GM12878 (cell line): ENCODE data around the gene POU2F1. TPM values are rescaled to one million over a fixed set of nuclear protein-coding genes. Genes with fewer than 3 reads are reported as not detected.

Experiments
- ATAC-seq: fragments of 200-7000 bp; cut with Tn5 transposase; 3 replicates; pipeline ENCODE4 v1.9.1; 2020; ENCODE audit warnings: mild to moderate bottlenecking, moderate library complexity
- BruUV-seq: library from RNA; stranded (reverse); fragments of 400-500 nt; replicated peaks from 2 replicates; lab custom pipeline; 2021; lab: Mats Ljungman, UMichigan
- CTCF ChIA-PET: fragments of 300-600 bp; sonication (Branson Sonifier 250); formaldehyde crosslinking; extraction: SDS; loops from one replicate; lab custom pipeline; 2021; ENCODE audit warnings: inconsistent platforms; lab: Yijun Ruan, JAX
- POLR2A ChIA-PET: fragments of 350-600 bp; formaldehyde crosslinking; extraction: SDS; loops from one replicate; lab custom pipeline; 2021; ENCODE audit warnings: inconsistent platforms; lab: Charles Lee
- RAD21 ChIA-PET: fragments of 300-600 bp; sonication (Branson Sonifier 250); formaldehyde crosslinking; loops from one replicate; lab custom pipeline; 2023; ENCODE audit warnings: antibody characterized with exemption; ENCODE audit not compliant: unreplicated experiment; lab: Charles Lee
- SMC1A ChIA-PET: fragments of 300-600 bp; sonication (Branson Sonifier 250); formaldehyde crosslinking; loops from one replicate; lab custom pipeline; 2023; ENCODE audit not compliant: unreplicated experiment, uncharacterized antibody; lab: Charles Lee
- DNase-seq: peaks from one replicate; pipeline ENCODE4 v3.0.0-alpha.2; 2011; ENCODE audit warnings: low read depth, low spot score
- FAIRE-seq: peaks from 3 replicates; lab custom pipeline; 2011; peaks lifted over from hg19 to GRCh38; lab: Jason Lieb, UNC
- H2AFZ ChIP-seq: 2 replicates; pipeline ENCODE4 v1.6.0; 2011; ENCODE audit warnings: low read depth, low read length, control low read depth; ENCODE audit not compliant: control insufficient read depth
- H3K27ac ChIP-seq: 2 replicates; pipeline ENCODE4 v1.5.1; 2011; ENCODE audit warnings: control low read depth; ENCODE audit not compliant: control insufficient read depth, insufficient read depth
- H3K27me3 ChIP-seq, 2 experiments: replicated peaks in 1 of 2; 2 replicates each; pipeline versions ENCODE4 v1.6.0 to v1.6.1; 2011; ENCODE audit warnings: low read length in 1 of 2; ENCODE audit not compliant: control insufficient read depth in 2 of 2, insufficient read depth in 2 of 2
- H3K36me3 ChIP-seq, 2 experiments: 2 replicates each; pipeline ENCODE4 v1.5.1; 2011; ENCODE audit warnings: low read length in 1 of 2; ENCODE audit not compliant: control insufficient read depth in 2 of 2, insufficient read depth in 2 of 2
- H3K4me1 ChIP-seq: 2 replicates; pipeline ENCODE4 v1.6.1; 2011; ENCODE audit warnings: mild to moderate bottlenecking, low read length, moderate library complexity, mixed read lengths; ENCODE audit not compliant: control insufficient read depth, insufficient read depth
- H3K4me2 ChIP-seq: 2 replicates; pipeline ENCODE4 v1.6.0; 2011; ENCODE audit warnings: control low read depth; ENCODE audit not compliant: control insufficient read depth, insufficient read depth
- H3K4me3 ChIP-seq: fragments of 200-600 bp; sonication (generic); 2 replicates; pipeline ENCODE4 v1.5.1; 2016
- H3K79me2 ChIP-seq: 2 replicates; pipeline ENCODE4 v1.6.0; 2011; ENCODE audit warnings: low read length; ENCODE audit not compliant: control insufficient read depth, insufficient read depth
- H3K9ac ChIP-seq: 2 replicates; pipeline ENCODE4 v1.8.0; 2011; ENCODE audit warnings: low read length, control low read depth, mixed read lengths; ENCODE audit not compliant: control insufficient read depth, insufficient read depth
- H3K9me3 ChIP-seq: replicated peaks from 3 replicates; pipeline ENCODE4 v1.5.1; 2011; ENCODE audit warnings: mild to moderate bottlenecking, low read length; ENCODE audit not compliant: control insufficient read depth, insufficient read depth
- H4K20me1 ChIP-seq: 2 replicates; pipeline ENCODE4 v1.6.0; 2011; ENCODE audit not compliant: control insufficient read depth, insufficient read depth
- BACH1 ChIP-seq: fragments of 450-650 bp; IDR thresholded peaks from 2 replicates; pipeline ENCODE4 v1.6.1; 2017; ENCODE audit warnings: mild to moderate bottlenecking, borderline replicate concordance
- BCL3 ChIP-seq: IDR thresholded peaks from 2 replicates; pipeline ENCODE4 v1.6.1; 2011; ENCODE audit warnings: borderline replicate concordance, low read depth, mild to moderate bottlenecking, moderate library complexity, low read length; ENCODE audit not compliant: insufficient read depth, poor library complexity, severe bottlenecking
- CHD2 ChIP-seq: IDR thresholded peaks from 2 replicates; pipeline ENCODE4 v1.6.1; 2011; ENCODE audit warnings: low read depth, low read length, improper control_type of control experiment, borderline replicate concordance
- ELK1 ChIP-seq: IDR thresholded peaks from 2 replicates; pipeline ENCODE4 v1.6.1; 2012; ENCODE audit warnings: low read depth, low read length, improper control_type of control experiment
- ETV6 ChIP-seq, 2 experiments: fragments of 450-650 bp in 1 of 2; IDR thresholded peaks in 1 of 2; conservative IDR thresholded peaks in 1 of 2; 2 replicates each; pipeline ENCODE4 v1.6.1; 2014; ENCODE audit warnings: antibody characterized with exemption in 1 of 2, borderline replicate concordance in 1 of 2, low read depth in 1 of 2, mild to moderate bottlenecking in 1 of 2, moderate library complexity in 1 of 2
- KAT2A ChIP-seq: conservative IDR thresholded peaks from 2 replicates; pipeline ENCODE4 v1.6.1; 2011; ENCODE audit warnings: low read depth, low read length; ENCODE audit not compliant: control insufficient read depth
- LARP7 ChIP-seq: fragments of 450-650 bp; IDR thresholded peaks from 2 replicates; pipeline ENCODE4 v1.6.1; 2017; ENCODE audit warnings: mild to moderate bottlenecking
- MEF2A ChIP-seq: IDR thresholded peaks from 2 replicates; pipeline ENCODE4 v1.6.1; 2011; ENCODE audit warnings: low read depth, mild to moderate bottlenecking, low read length, moderate library complexity; ENCODE audit not compliant: insufficient read depth
- NFIC ChIP-seq: IDR thresholded peaks from 2 replicates; pipeline ENCODE4 v1.6.1; 2012; ENCODE audit warnings: low read depth, mild to moderate bottlenecking, inconsistent platforms, low read length, moderate library complexity
- NR2C1 ChIP-seq: fragments of 450-650 bp; IDR thresholded peaks from 2 replicates; pipeline ENCODE4 v1.6.1; 2017; ENCODE audit warnings: antibody characterized with exemption, mild to moderate bottlenecking, moderate library complexity
- POU2F2 ChIP-seq: IDR thresholded peaks from 3 replicates; pipeline ENCODE4 v1.6.1; 2011; ENCODE audit warnings: low read depth, mild to moderate bottlenecking, low read length, borderline replicate concordance
- SMAD1 ChIP-seq: fragments of 450-650 bp; IDR thresholded peaks from 2 replicates; pipeline ENCODE4 v1.6.1; 2018; ENCODE audit warnings: mild to moderate bottlenecking, low read depth; ENCODE audit not compliant: partially characterized antibody
- TCF7 ChIP-seq: IDR thresholded peaks from 2 replicates; pipeline ENCODE4 v1.6.1; 2014; ENCODE audit warnings: antibody characterized with exemption, borderline replicate concordance
- ZSCAN29 ChIP-seq: fragments of 450-650 bp; IDR thresholded peaks from 2 replicates; pipeline ENCODE4 v1.6.1; 2017; ENCODE audit warnings: mild to moderate bottlenecking, moderate library complexity
- WGBS: methylation state at CpG from one replicate; pipeline ENCODE4 v1.1.6; 2016; ENCODE audit warnings: low lambda C conversion rate; ENCODE audit not compliant: insufficient replicate concordance, insufficient coverage; ENCODE audit errors: missing lambda C conversion rate; 5-methylcytosine and 5-hydroxymethylcytosine counted together
- in situ Hi-C: fragments of 300-500 bp; cut with MboI; formaldehyde crosslinking; loops from 9 replicates; pipeline ENCODE4 v1.14.3; 2018; ENCODE audit warnings: mixed read lengths
- intact Hi-C: fragments of 100-400 bp; cut with micrococcal nuclease; formaldehyde crosslinking; loops from one replicate; pipeline ENCODE4 v1.14.2; 2022; ENCODE audit not compliant: unreplicated experiment
- polyA plus RNA-seq, 11 experiments: library from polyadenylated mRNA; depleted of rRNA in 4 of 11; unstranded in 6 of 11; stranded (reverse) in 5 of 11; fragments of >200 nt; fragmentation: Nextera tagmentation in 4 of 11; fragmentation: Illumina TruSeq in 1 of 11; extraction: Ambion mirVana in 4 of 11; extraction: Trizol in 1 of 11; gene quantifications; 1 replicate in 1 of 11; 2 replicates in 10 of 11; pipeline versions ENCODE4 v1.2.1 to v1.2.3, GENCODE V29; 2011 to 2016; ENCODE audit warnings: inconsistent platforms in 2 of 11, missing spikeins in 2 of 11, low read depth in 1 of 11
- total RNA-seq, 4 experiments: library from RNA; depleted of rRNA in 3 of 4; stranded (reverse); fragments of >200 nt in 3 of 4; fragmentation: Illumina TruSeq in 1 of 4; extraction: Trizol in 1 of 4; gene quantifications; 2 replicates each; pipeline versions ENCODE4 v1.2.1 to v1.2.3, GENCODE V29; 2013 to 2021

POU2F1 gene
- total and polyA plus RNA-seq, 10 of the 15 experiments (the other 5 are each of a cell fraction or from before 2014, with no cell fraction given), result 2.5 to 21.7 (median 12.5) TPM

- peak; percentile 50 for ATAC-seq
- no peak for FAIRE-seq
- H3K9me3 ChIP-seq, result no peaks in the 10 kb centered on the region; the same call in 2 of the 3 replicates
- no peak overlapping the region for H3K27ac ChIP-seq
- H3K4me1 ChIP-seq, result no peaks in the 10 kb centered on the region
- WGBS, result 92% methylated on average over 1 of the region's 1 CpG
- ChIA-PET RAD21 (interaction anchor here (0.5 to 1.1 kb wide), 4 partner anchors 10 to 69 kb away, joined by 3 to 4 read pairs (median 4); partner anchors contain the start of gene POU2F1), POLR2A (interaction anchor here (0.6 to 1.8 kb wide), 2 partner anchors 11 to 371 kb away, joined by 3 to 10 read pairs; no protein-coding TSS in a partner anchor), SMC1A (interaction anchor here (0.7 to 1.5 kb wide), 5 partner anchors 13 to 97 kb away, joined by 3 to 4 read pairs (median 3); no protein-coding TSS in a partner anchor), CTCF (interaction anchor here (1.4 to 3.2 kb wide), 3 partner anchors 21 to 54 kb away, joined by 3 to 11 read pairs (median 8); no protein-coding TSS in a partner anchor)
- BruUV-seq, result no TSS peak
- no peak overlapping the region for H3K4me2 ChIP-seq
- in situ Hi-C loops, result no loop called here
- DNase-seq, result no peak
- H3K4me3 ChIP-seq, result no peak overlapping the region
- TF ChIP-seq CHD2 (no peak), TCF7 (no peak), NR2C1 (no peak), LARP7 (no peak)
- peaks cover 10% of the 10 kb centered on the region for H3K79me2 ChIP-seq
- H3K36me3 ChIP-seq, result no peaks in the 10 kb centered on the region
- intact Hi-C loops, result no loop called here
- H3K27me3 ChIP-seq, result no peaks in the 10 kb centered on the region
- no peak overlapping the region for H2AFZ ChIP-seq
- H3K9ac ChIP-seq, result no peak overlapping the region
- no peaks in the 10 kb centered on the region for H4K20me1 ChIP-seq
Observed at GRCh38 chr1:167289075-167289442, 68.4 kb downstream of the POU2F1 start.

GRCh38 chr1:167289966-167290365, 69.3 kb downstream of the POU2F1 start:
- in situ Hi-C loops (no loop called here), intact Hi-C loops (no loop called here)
- H3K36me3 ChIP-seq, result no peaks in the 10 kb centered on the region
- RAD21 ChIA-PET, result interaction anchor here (1.0 kb wide), 1 partner anchor 22 kb away, joined by 4 read pairs; no protein-coding TSS in a partner anchor
- no TSS peak for BruUV-seq
- H3K27ac ChIP-seq, result no peak overlapping the region
- no peaks in the 10 kb centered on the region for H3K4me1 ChIP-seq
- WGBS, result 98% methylated on average over 5 of the region's 5 CpGs
- H4K20me1 ChIP-seq, result no peaks in the 10 kb centered on the region
- no peak for ATAC-seq
- H3K79me2 ChIP-seq, result peaks cover 9% of the 10 kb centered on the region
- no peak overlapping the region for H3K9ac ChIP-seq
- CTCF ChIA-PET, result no interaction called here
- SMC1A ChIA-PET, result interaction anchor here (1.3 kb wide), 1 partner anchor 39 kb away, joined by 3 read pairs; no protein-coding TSS in a partner anchor
- POLR2A ChIA-PET, result no interaction called here
- H3K4me3 ChIP-seq, result no peak overlapping the region
- H3K9me3 ChIP-seq, result no peaks in the 10 kb centered on the region; the same call in 2 of the 3 replicates
- no peak overlapping the region for H3K4me2 ChIP-seq
- H3K27me3 ChIP-seq, result no peaks in the 10 kb centered on the region
- no peak for DNase-seq
- no peak for FAIRE-seq
- no peak overlapping the region for H2AFZ ChIP-seq
- TF ChIP-seq KAT2A (no peak), BCL3 (no peak), BACH1 (no peak), NFIC (no peak), ZSCAN29 (no peak), MEF2A (no peak), ETV6 (conservative IDR thresholded peaks at IDR 0.05 in 1 of 2, IDR thresholded peaks at IDR 0.05 in 1 of 2; ENCODE audit: borderline replicate concordance in 1 of 2, low read depth in 1 of 2) (no peak), SMAD1 (no peak), POU2F2 (no peak), ELK1 (no peak)
